Stimulated activated CD8-positive, alpha-beta memory T cell treated with anti-CD3 and anti-CD28 coated beads, Interleukin-12 subunit alpha, Interleukin-12 subunit beta, amount 100 ng/mL, for 4 hours (primary cell): Measurements from ENCODE around the gene ARHGEF4.
"Not testable (repeated sequence)": the region's sequence is repeated elsewhere in the genome, so short reads cannot be mapped to it uniquely, and the experiment has no call there.

Experiments used
- DNase-seq: peaks from one replicate; pipeline ENCODE4 v3.0.0-alpha.2; 2020; ENCODE audit warnings: low read depth

The ARHGEF4 gene

GRCh38 chr2:130887643-130888042, 50.9 kb downstream of the ARHGEF4 start:
- DNase-seq: no peak

GRCh38 chr2:130890941-130891669, 54.4 kb downstream of the ARHGEF4 start:
- no peak for DNase-seq

- DNase-seq: no peak
Measured at GRCh38 chr2:130891966-130892365, 55.3 kb downstream of the ARHGEF4 start.

GRCh38 chr2:130892793-130893785, 56.4 kb downstream of the ARHGEF4 start:
- no peak for DNase-seq

GRCh38 chr2:130894326-130894942, 57.7 kb downstream of the ARHGEF4 start:
- DNase-seq: no peak

GRCh38 chr2:130896813-130897212, 60.1 kb downstream of the ARHGEF4 start:
- DNase-seq: no peak

GRCh38 chr2:130898553-130898952, 61.8 kb downstream of the ARHGEF4 start:
- DNase-seq: no peak

- no peak for DNase-seq
Measured at GRCh38 chr2:130899306-130899705, 62.6 kb downstream of the ARHGEF4 start.

GRCh38 chr2:130901061-130901460, 64.3 kb downstream of the ARHGEF4 start:
- no peak for DNase-seq

- not testable (repeated sequence) for DNase-seq
Measured at GRCh38 chr2:130901626-130902025, 64.9 kb downstream of the ARHGEF4 start.

GRCh38 chr2:130908832-130909231, 72.1 kb downstream of the ARHGEF4 start:
- DNase-seq: no peak

- DNase-seq: no peak
Measured at GRCh38 chr2:130910931-130911330, 74.2 kb downstream of the ARHGEF4 start.

GRCh38 chr2:130911482-130911881, 74.8 kb downstream of the ARHGEF4 start:
- DNase-seq: no peak

- DNase-seq: no peak
Measured at GRCh38 chr2:130911996-130912395, 75.3 kb downstream of the ARHGEF4 start.

- DNase-seq: no peak
Measured at GRCh38 chr2:130912471-130912870, 75.8 kb downstream of the ARHGEF4 start.

- DNase-seq: no peak
Measured at GRCh38 chr2:130913891-130914290, 77.2 kb downstream of the ARHGEF4 start.

- no peak for DNase-seq
Measured at GRCh38 chr2:130915149-130915548, 78.4 kb downstream of the ARHGEF4 start.

GRCh38 chr2:130915595-130916437, 79.1 kb downstream of the ARHGEF4 start:
- no peak for DNase-seq

- DNase-seq: no peak
Measured at GRCh38 chr2:130916438-130916705, 79.7 kb downstream of the ARHGEF4 start.

- no peak for DNase-seq
Measured at GRCh38 chr2:130917006-130917688, 80.4 kb downstream of the ARHGEF4 start.

- DNase-seq: no peak
Measured at GRCh38 chr2:130918393-130918792, 81.7 kb downstream of the ARHGEF4 start.
